HEK293 (cell line): ENCODE measurements around the gene CDS1.

Source experiments
- BCL11A ChIP-seq: fragments of 450-650 bp; formaldehyde crosslinking; IDR thresholded peaks from 2 replicates; pipeline ENCODE4 v1.5.1; 2016; ENCODE audit warnings: low read depth, missing biosample characterization, missing genetic modification characterization
- CTCF ChIP-seq: fragments of 450-650 bp; formaldehyde crosslinking; IDR thresholded peaks from 2 replicates; pipeline ENCODE4 v1.5.1; 2016; ENCODE audit warnings: missing biosample characterization, missing genetic modification characterization
- ELK4 ChIP-seq: IDR thresholded peaks from 2 replicates; pipeline ENCODE4 v1.6.1; 2011; ENCODE audit warnings: mild to moderate bottlenecking, low read depth, low read length, borderline replicate concordance
- ZBTB49 ChIP-seq: fragments of 450-650 bp; formaldehyde crosslinking; IDR thresholded peaks from 2 replicates; pipeline ENCODE4 v1.5.1; 2016; ENCODE audit warnings: missing biosample characterization, missing genetic modification characterization, low read depth
- ZEB2 ChIP-seq: fragments of 450-650 bp; formaldehyde crosslinking; IDR thresholded peaks from 2 replicates; pipeline ENCODE4 v1.5.1; 2016; ENCODE audit warnings: missing biosample characterization, missing genetic modification characterization
- ZFP3 ChIP-seq: fragments of 450-650 bp; formaldehyde crosslinking; IDR thresholded peaks from 2 replicates; pipeline ENCODE4 v1.5.1; 2016; ENCODE audit warnings: low read depth, missing biosample characterization, missing genetic modification characterization
- ZNF157 ChIP-seq: fragments of 450-650 bp; formaldehyde crosslinking; IDR thresholded peaks from 2 replicates; pipeline ENCODE4 v1.5.1; 2016; ENCODE audit warnings: missing biosample characterization, missing genetic modification characterization
- ZNF16 ChIP-seq: fragments of 450-650 bp; formaldehyde crosslinking; IDR thresholded peaks from 2 replicates; pipeline ENCODE4 v1.5.1; 2016; ENCODE audit warnings: low read depth, missing biosample characterization, missing genetic modification characterization
- ZNF335 ChIP-seq: fragments of 450-650 bp; formaldehyde crosslinking; conservative IDR thresholded peaks from 2 replicates; pipeline ENCODE4 v1.5.1; 2016; ENCODE audit warnings: missing biosample characterization, missing genetic modification characterization
- ZNF558 ChIP-seq: fragments of 450-650 bp; formaldehyde crosslinking; IDR thresholded peaks from 2 replicates; pipeline ENCODE4 v1.5.1; 2016; ENCODE audit warnings: missing biosample characterization, missing genetic modification characterization
- ZSCAN5A ChIP-seq: fragments of 450-650 bp; formaldehyde crosslinking; IDR thresholded peaks from 2 replicates; pipeline ENCODE4 v1.5.1; 2016; ENCODE audit warnings: missing biosample characterization, missing genetic modification characterization

- TF ChIP-seq ZEB2 (tag by site-specific recombination) (no peak), ZNF16 (no peak), ZFP3 (no peak), ZBTB49 (tag by site-specific recombination) (no peak), CTCF (tag by site-specific recombination) (no peak), ZNF335 (tag by site-specific recombination) (no peak), ZNF558 (tag by site-specific recombination) (no peak), BCL11A (tag by site-specific recombination) (no peak), ZSCAN5A (tag by site-specific recombination) (no peak), ELK4 (no peak), ZNF157 (no peak)
Observed at GRCh38 chr4:84631573-84631972, 48.6 kb downstream of the CDS1 start.
